OCI-LY1 (cell line): ENCODE measurements around the gene MED13L.

Experiments used
- CTCF ChIP-seq: fragments of 200-600 bp; sonication (generic), shearing (Covaris generic); IDR thresholded peaks from 2 replicates; pipeline ENCODE4 v1.5.1; 2017; ENCODE audit warnings: mild to moderate bottlenecking, antibody characterized with exemption, low read length, moderate library complexity, mixed read lengths
- EZH2 ChIP-seq: fragments of 200-600 bp; sonication (generic), shearing (Covaris generic); IDR thresholded peaks from 2 replicates; pipeline ENCODE4 v1.8.0; 2017; ENCODE audit warnings: borderline replicate concordance, mixed run types, mild to moderate bottlenecking, antibody characterized with exemption, low read length, moderate library complexity, mixed read lengths

DNA sequence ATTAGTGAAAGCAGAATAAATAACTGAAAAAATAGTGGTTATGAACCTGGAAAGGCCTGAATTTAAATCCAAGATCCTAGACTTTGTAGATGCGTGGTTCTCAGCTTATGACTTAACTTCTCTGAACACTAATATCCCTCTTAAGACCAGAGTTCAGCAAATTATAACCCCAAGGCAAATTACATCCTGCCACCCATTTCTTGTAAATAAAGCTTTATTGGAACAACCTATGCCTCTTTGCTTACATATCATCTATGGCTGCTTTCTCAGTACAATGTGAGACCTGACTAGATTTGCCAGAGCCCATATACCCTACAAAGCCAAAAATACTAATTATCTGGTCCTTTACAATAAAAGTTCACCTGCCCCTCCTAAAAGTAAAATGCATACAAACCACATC lies 199.1 kb downstream of the MED13L start:
- no peak for TF ChIP-seq CTCF
- TF ChIP-seq EZH2: no peak
